ENCODE results near the gene MSL1. TPM values are rescaled to one million over a fixed set of nuclear protein-coding genes. Genes with fewer than 3 reads are reported as not detected.

MSL1 gene
- total and polyA plus RNA-seq, 9 of the 15 experiments (the other 6 are each of a cell fraction or from before 2014, with no cell fraction given): 13.8 to 120 (median 61.9) TPM

- FAIRE-seq (no peak), ATAC-seq (no peak), DNase-seq (ENCODE audit: extremely low read depth in 1 of 4, low spot score in 3 of 4) (no peak)
- POLR2A ChIA-PET: interaction anchor here (1.0 to 3.2 kb wide), 4 partner anchors 9 to 25 kb away, joined by 3 to 29 read pairs (median 6); no protein-coding TSS in a partner anchor
- Histone ChIP-seq H2AFZ (ENCODE audit: low read depth, low read length) (no peak overlapping the region), H3K27ac (ENCODE audit: extremely low read depth, low read depth, low read length) (no peak overlapping the region), H3K9me3 (replicated peaks; ENCODE audit: control insufficient read depth, insufficient read depth, low read depth, low read length) (no peaks in the 10 kb centered on the region), H3K4me2 (ENCODE audit: insufficient read depth, low read length) (no peak overlapping the region), H3K4me3 (no peak overlapping the region), H3K36me3 (ENCODE audit: control insufficient read depth, insufficient read depth, low read length) (peaks cover 31% of the 10 kb centered on the region; the same call in 2 of the 3 replicates), H3K9ac (ENCODE audit: insufficient read depth in 1 of 2, low read depth in 2 of 2, low read length in 2 of 2) (no peak overlapping the region; a peak in 1 of 4 replicates), H3K4me1 (replicated peaks in 1 of 2; ENCODE audit: control insufficient read depth in 2 of 2, insufficient read depth in 2 of 2, low read length in 2 of 2) (peaks cover 73 to 74% of the 10 kb centered on the region in 2 experiments), H3K27me3 (ENCODE audit: control insufficient read depth in 2 of 2, insufficient read depth in 2 of 2, low read length in 2 of 2) (no peaks in the 10 kb centered on the region), H3K9me1 (ENCODE audit: control insufficient read depth, insufficient read depth, low read length) (no peaks in the 10 kb centered on the region), H4K20me1 (replicated peaks; ENCODE audit: control insufficient read depth, insufficient read depth, low read length) (no peaks in the 10 kb centered on the region), H3K79me2 (ENCODE audit: control insufficient read depth, insufficient read depth, low read length) (peaks cover 55% of the 10 kb centered on the region)
- CTCF ChIA-PET (ENCODE audit: low intra/inter-chr PET ratio): no interaction called here
- in situ Hi-C loops (cut with MboI): no loop called here
- no CpG with 5 or more reads among the region's 8 CpGs for WGBS (ENCODE audit: insufficient coverage, low coverage, missing lambda C conversion rate)
- intact Hi-C loops (cut with micrococcal nuclease): no loop called here
- TF ChIP-seq SIRT6 (IDR thresholded peaks at IDR 0.05; ENCODE audit: low read depth, low read length) (no peak), CAMTA2 (CRISPR knock-in tag; conservative IDR thresholded peaks at IDR 0.05) (no peak), CHAMP1 (IDR thresholded peaks at IDR 0.05) (no peak), ZNF584 (CRISPR knock-in tag; IDR thresholded peaks at IDR 0.05; ENCODE audit: low read depth) (no peak), HNRNPUL1 (IDR thresholded peaks at IDR 0.05; ENCODE audit: low read length) (no peak), ZBTB2 (IDR thresholded peaks at IDR 0.05) (no peak), MYBL2 (IDR thresholded peaks at IDR 0.05; ENCODE audit: low read depth) (no peak), MYBL2 (CRISPR knock-in tag; IDR thresholded peaks at IDR 0.05; ENCODE audit: borderline replicate concordance) (no peak), FOSL1 (tag; conservative IDR thresholded peaks at IDR 0.05) (no peak), TARDBP (IDR thresholded peaks at IDR 0.05) (no peak), NFYB (IDR thresholded peaks at IDR 0.05; ENCODE audit: extremely low read depth, insufficient read length) (no peak), IRF2 (CRISPR knock-in tag; IDR thresholded peaks at IDR 0.05) (no peak), ZNF699 (CRISPR knock-in tag; IDR thresholded peaks at IDR 0.05; ENCODE audit: insufficient replicate concordance) (no peak), SNRNP70 (optimal IDR thresholded peaks at IDR 0.05; ENCODE audit: low read depth, low read length) (no peak), HBP1 (CRISPR knock-in tag; IDR thresholded peaks at IDR 0.05) (no peak), HEY1 (CRISPR knock-in tag; IDR thresholded peaks at IDR 0.05; ENCODE audit: borderline replicate concordance) (no peak), RBFOX2 (IDR thresholded peaks at IDR 0.05; ENCODE audit: low read depth, low read length) (no peak), SNAPC5 (CRISPR knock-in tag; IDR thresholded peaks at IDR 0.05) (no peak), NFATC3 (IDR thresholded peaks at IDR 0.05) (no peak), ZNF780A (CRISPR knock-in tag; IDR thresholded peaks at IDR 0.05) (no peak), GABPB2 (CRISPR knock-in tag; conservative IDR thresholded peaks at IDR 0.05) (no peak)
- no TSS peak for BruUV-seq (replicated peaks)
Measured at GRCh38 chr17:40074175-40074512, 47.6 kb upstream of the MSL1 start.
